ENCODE measurements around the gene DISC1. TPM values are rescaled to one million over a fixed set of nuclear protein-coding genes. Genes with fewer than 3 reads are reported as not detected.
"Not testable (repeated sequence)": the region's sequence is repeated elsewhere in the genome, so short reads cannot be mapped to it uniquely, and the experiment has no call there.

Gene DISC1
- total RNA-seq, 1 experiment from 2014 or later = 3.3 TPM

DNA sequence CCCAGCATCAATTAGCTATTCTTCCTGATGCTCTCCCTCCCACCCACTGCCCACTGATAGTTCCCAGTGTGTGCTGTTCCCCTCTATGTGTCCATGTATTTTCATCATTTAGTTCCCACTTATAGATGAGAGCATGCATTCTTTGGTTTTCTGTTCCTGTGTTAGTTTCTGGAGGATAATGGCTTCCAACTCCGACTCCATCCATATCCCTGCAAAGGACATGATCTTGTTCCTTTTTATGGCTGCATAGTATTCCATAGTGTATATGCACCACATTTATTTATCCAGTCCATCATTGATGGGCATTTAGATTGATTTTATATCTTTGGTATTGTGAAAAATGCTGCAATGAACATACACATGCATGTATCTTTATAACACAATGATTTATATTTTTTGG lies 30.2 kb downstream of the DISC1 start:
- Histone ChIP-seq H3K36me3 (no peaks in the 10 kb centered on the region), H3K27ac (no peak overlapping the region), H3K9me3 (replicated peaks) (no peaks in the 10 kb centered on the region; the same call in 1 of the 2 replicates), H3K4me1 (replicated peaks) (no peaks in the 10 kb centered on the region), H3K4me3 (no peak overlapping the region), H3K27me3 (replicated peaks) (no peaks in the 10 kb centered on the region)
- DNase-seq (ENCODE audit: low read depth in 1 of 2, low spot score in 2 of 2) = no peak

DNA sequence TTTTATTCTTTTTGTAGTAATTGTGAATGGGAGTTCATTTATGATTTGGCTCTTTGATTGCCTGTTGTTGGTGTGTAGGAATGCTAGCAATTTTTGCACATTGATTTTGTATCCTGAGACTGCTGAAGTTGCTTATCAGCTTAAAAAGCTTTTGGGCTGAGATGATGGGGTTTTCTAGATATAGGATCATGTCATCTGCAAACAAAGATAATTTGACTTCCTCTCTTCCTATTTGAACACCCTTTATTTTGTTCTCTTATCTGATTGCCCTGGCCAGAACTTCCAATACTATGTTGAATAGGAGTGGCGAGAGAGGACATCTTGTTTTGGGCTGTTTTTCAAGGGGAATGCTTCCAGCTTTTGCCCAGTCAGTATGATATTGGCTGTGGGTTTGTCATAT lies 31.6 kb downstream of the DISC1 start:
- H3K27me3 ChIP-seq (replicated peaks); H3K36me3 ChIP-seq; H3K27ac ChIP-seq; H3K9me3 ChIP-seq (replicated peaks); H3K4me3 ChIP-seq; H3K4me1 ChIP-seq (replicated peaks); DNase-seq (ENCODE audit: low read depth in 1 of 2, low spot score in 2 of 2): not testable (repeated sequence)

DNA sequence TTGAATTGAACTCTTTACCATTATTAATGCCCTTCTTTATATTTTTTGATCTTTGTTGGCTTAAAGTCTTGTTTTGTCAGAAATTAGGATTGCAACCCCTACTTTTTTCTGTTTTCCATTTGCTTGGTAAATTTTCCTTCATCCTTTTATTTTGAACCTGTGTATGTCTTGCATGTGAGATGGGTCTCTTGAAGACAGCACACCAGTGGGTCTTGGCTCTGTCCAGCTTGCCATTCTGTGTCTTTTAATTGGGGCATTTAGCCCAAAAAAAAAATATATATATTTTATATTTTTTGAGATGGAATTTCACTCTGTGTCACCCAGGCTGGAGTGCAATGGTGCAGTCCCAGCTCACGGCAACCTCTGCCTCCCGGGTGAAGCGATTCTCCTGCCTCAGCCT lies 33.6 kb downstream of the DISC1 start:
- Histone ChIP-seq H3K27ac (no peak overlapping the region), H3K36me3 (no peaks in the 10 kb centered on the region), H3K4me1 (replicated peaks) (no peaks in the 10 kb centered on the region), H3K9me3 (replicated peaks) (no peaks in the 10 kb centered on the region; the same call in 1 of the 2 replicates), H3K27me3 (replicated peaks) (no peaks in the 10 kb centered on the region), H3K4me3 (no peak overlapping the region)
- no peak for DNase-seq (ENCODE audit: low read depth in 1 of 2, low spot score in 2 of 2)

DNA sequence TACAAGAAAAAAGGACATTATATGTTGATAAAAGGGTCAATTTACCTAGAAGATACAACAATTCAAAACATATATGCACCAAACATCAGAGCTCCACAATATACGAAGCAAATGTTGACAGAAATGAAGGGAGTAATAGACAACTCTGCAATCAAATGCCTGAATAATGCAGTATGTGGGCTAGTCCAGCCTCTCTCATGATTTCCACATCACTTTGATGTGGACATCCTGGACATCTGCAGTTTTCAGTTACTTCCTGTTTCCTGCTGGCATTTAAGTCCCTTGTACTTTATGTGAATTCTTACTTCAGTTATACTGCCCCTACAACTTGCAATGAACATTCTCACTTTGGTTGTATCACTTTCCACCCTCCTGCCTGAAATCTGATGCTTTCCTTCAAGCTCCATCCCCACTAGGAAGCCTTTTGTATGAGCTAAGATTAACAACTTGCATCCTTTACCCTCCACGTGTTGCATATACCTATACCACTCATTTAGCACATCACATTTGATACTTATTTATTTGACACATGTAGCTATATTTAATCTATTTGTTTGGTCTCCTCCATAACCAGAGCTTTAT lies 36.7 kb downstream of the DISC1 start:
- H3K36me3 ChIP-seq = no peaks in the 10 kb centered on the region
- H3K27ac ChIP-seq = no peak overlapping the region
- no peaks in the 10 kb centered on the region for H3K27me3 ChIP-seq (replicated peaks)
- 0 out of 2 replicates have a peak, but pooled peaks cover 4% of the 10 kb centered on the region for H3K4me1 ChIP-seq (replicated peaks)
- no peak for DNase-seq (ENCODE audit: low read depth in 1 of 2, low spot score in 2 of 2)
- H3K4me3 ChIP-seq = no peak overlapping the region
- no peaks in the 10 kb centered on the region for H3K9me3 ChIP-seq (replicated peaks)

DNA sequence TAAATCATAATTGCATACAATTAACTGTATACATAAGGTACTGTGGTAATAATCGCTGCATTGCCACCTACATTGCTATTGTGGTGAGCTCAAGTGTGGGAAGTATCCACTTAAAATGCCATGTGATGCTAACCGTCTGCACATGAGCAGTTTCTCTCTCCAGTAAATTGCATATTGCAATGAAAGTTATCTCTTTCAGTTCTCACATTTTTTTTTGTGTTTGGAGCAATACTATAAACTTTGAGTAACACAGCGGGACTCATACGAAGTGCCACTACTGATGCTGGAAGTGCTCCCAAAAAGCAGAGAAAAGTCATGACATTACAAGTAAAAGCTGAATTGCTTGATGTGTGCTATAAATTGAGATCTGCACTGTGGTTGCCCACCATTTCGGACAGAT lies 38.5 kb downstream of the DISC1 start:
- Histone ChIP-seq H3K4me1 (replicated peaks) (0 out of 2 replicates have a peak, but pooled peaks cover 4% of the 10 kb centered on the region), H3K4me3 (no peak overlapping the region), H3K9me3 (replicated peaks) (no peaks in the 10 kb centered on the region), H3K27me3 (replicated peaks) (no peaks in the 10 kb centered on the region), H3K27ac (no peak overlapping the region), H3K36me3 (no peaks in the 10 kb centered on the region)
- DNase-seq (ENCODE audit: low read depth in 1 of 2, low spot score in 2 of 2) = no peak

DNA sequence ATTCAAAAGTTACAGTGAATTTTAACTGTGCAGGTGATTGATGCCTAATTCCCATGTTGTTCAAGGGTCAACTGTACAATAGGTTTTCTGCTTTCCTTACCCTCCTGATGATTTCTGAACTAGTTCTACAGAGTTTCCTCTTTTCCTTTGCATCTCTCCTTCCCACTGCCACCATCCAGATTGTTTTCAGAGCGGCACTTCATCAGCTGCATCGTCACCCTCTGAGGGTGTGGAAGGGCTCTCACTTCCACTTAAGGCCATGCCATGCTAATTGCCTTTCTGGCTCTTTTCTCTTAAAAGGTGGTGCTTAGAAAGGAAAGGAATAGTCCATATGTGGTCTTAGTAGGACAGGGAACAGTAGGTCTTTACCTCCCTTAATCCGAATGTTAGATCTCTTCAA lies 39.1 kb downstream of the DISC1 start:
- no peak for DNase-seq (ENCODE audit: low read depth in 1 of 2, low spot score in 2 of 2)
- H3K9me3 ChIP-seq (replicated peaks) = no peaks in the 10 kb centered on the region
- H3K27me3 ChIP-seq (replicated peaks) = no peaks in the 10 kb centered on the region
- H3K36me3 ChIP-seq = no peaks in the 10 kb centered on the region
- H3K4me3 ChIP-seq = no peak overlapping the region
- 0 out of 2 replicates have a peak, but pooled peaks cover 4% of the 10 kb centered on the region for H3K4me1 ChIP-seq (replicated peaks)
- H3K27ac ChIP-seq = no peak overlapping the region

DNA sequence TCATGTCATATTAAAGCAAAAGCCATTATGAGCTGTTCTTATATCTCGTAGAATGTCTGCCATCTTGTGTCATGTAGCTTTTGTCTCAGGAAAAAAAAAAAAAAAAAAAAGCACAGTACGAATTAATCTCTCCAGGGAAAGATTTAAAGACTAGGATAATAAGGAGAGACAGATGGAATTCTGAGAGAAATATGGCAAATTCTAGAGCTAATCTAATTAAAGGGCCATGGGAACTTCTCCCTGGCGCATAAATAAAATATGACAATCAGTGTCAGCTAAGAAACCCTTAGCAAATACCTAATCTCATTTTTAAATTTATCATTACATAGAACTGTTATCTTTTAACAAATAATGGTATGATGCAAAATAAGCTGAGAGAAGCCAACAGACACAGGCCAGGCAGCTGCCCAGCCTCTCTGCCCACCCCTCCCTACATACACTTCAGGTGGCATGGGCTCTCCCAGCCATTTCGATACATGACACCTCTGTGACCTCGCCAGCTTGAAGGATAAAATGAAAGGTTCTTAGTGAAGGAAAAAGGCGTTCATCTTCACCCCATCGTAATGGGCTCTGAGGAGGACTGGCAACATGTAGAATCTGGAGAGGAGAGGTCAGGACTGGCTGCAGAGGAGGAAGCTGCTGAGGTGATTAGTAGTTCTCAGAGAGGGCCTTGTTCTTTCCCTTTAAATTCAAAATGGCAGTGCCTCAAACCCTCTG lies 39.8 kb downstream of the DISC1 start:
- Histone ChIP-seq H3K36me3 (no peaks in the 10 kb centered on the region), H3K4me3 (no peak overlapping the region), H3K9me3 (replicated peaks) (no peaks in the 10 kb centered on the region), H3K27ac (no peak overlapping the region), H3K4me1 (replicated peaks) (0 out of 2 replicates have a peak, but pooled peaks cover 4% of the 10 kb centered on the region), H3K27me3 (replicated peaks) (no peaks in the 10 kb centered on the region)
- DNase-seq (ENCODE audit: low read depth in 1 of 2, low spot score in 2 of 2) = no peak

DNA sequence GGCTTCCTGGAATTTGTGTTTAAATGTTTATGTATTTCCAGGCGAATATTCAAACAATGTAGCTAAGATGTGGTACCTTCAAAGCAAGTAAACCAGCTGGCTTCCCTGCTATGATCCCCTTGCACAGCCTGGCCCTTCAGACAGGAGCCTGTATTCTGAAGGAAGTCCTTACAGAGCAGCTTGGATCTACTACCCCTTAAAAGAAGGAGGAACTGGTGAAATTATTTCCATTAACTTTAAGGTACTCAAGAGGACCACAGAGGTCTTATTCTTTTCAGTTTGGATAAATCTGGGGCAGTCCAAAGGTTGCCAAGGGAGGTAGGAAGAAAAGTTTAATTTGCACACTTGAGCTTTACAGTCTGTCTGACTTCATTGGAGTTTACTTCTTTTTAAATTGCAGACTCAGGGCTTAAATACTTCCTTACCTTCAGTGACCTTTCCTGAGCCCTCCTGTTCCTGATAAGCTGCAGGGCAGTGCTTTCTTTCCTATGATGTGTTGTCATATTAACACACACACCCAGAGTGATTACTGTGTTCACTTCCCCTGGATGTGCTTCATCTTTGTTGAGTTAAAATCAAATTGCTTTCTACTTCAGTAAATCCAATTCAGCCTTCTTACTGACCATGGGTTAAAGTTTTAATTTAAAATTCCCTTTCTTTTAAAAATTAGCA lies 40.5 kb downstream of the DISC1 start:
- Histone ChIP-seq H3K36me3 (no peaks in the 10 kb centered on the region), H3K27me3 (replicated peaks) (no peaks in the 10 kb centered on the region), H3K27ac (no peak overlapping the region), H3K9me3 (replicated peaks) (no peaks in the 10 kb centered on the region), H3K4me1 (replicated peaks) (0 out of 2 replicates have a peak, but pooled peaks cover 4% of the 10 kb centered on the region), H3K4me3 (no peak overlapping the region)
- DNase-seq (ENCODE audit: low read depth in 1 of 2, low spot score in 2 of 2) = no peak

DNA sequence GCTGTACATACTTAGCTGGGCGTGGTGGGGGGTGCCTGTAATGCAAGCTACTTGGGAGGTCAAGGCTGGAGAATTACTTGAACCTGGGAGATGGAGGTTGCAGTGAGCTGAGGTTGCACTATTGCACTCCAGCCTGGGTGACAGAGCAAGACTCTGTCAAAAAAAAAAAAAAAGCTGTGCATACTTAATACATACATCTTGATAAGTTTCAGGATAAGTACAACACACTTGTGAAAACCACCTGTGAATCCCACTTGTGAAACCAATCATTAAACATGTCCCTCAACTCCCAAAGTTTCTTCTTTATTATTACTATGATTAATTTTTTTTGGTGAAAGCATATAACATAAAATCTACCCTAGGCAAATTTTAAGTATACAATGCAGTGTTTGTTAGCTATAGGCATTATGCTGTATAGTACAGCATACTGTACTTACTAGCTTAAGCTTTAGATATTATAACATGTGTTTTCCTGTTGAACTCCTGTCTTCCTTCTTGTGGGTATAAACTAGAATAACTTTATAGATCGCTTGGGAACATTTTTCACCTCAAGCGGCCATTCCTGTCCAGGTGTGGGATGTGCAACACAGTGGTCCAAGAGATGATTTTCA lies 41.4 kb downstream of the DISC1 start:
- H3K36me3 ChIP-seq = no peaks in the 10 kb centered on the region
- no peak overlapping the region for H3K4me3 ChIP-seq
- no peak for DNase-seq (ENCODE audit: low read depth in 1 of 2, low spot score in 2 of 2)
- H3K27me3 ChIP-seq (replicated peaks) = no peaks in the 10 kb centered on the region
- H3K27ac ChIP-seq = no peak overlapping the region
- H3K4me1 ChIP-seq (replicated peaks) = 0 out of 2 replicates have a peak, but pooled peaks cover 4% of the 10 kb centered on the region
- no peaks in the 10 kb centered on the region for H3K9me3 ChIP-seq (replicated peaks)

DNA sequence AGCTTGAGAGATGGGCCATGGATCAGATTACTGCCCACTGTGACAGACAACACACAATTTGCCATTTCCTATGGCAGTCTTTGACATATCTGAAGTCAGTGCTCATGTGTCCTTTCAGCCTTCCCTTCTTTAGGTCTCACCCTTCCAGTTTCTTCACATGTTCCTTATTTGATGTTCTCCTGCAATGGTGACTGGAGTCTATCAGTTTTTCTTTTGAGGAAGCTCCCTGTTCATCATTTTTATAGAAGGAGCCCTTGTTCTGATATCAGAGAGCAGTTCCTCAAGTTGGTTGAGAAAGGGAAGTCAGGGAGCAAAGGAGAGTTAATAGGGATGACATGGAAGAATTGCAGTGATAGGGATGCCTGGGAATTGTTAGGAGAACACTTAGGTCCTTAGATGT lies 42.2 kb downstream of the DISC1 start:
- DNase-seq (ENCODE audit: low read depth in 1 of 2, low spot score in 2 of 2) = no peak
- Histone ChIP-seq H3K4me3 (no peak overlapping the region), H3K27me3 (replicated peaks) (no peaks in the 10 kb centered on the region)

DNA sequence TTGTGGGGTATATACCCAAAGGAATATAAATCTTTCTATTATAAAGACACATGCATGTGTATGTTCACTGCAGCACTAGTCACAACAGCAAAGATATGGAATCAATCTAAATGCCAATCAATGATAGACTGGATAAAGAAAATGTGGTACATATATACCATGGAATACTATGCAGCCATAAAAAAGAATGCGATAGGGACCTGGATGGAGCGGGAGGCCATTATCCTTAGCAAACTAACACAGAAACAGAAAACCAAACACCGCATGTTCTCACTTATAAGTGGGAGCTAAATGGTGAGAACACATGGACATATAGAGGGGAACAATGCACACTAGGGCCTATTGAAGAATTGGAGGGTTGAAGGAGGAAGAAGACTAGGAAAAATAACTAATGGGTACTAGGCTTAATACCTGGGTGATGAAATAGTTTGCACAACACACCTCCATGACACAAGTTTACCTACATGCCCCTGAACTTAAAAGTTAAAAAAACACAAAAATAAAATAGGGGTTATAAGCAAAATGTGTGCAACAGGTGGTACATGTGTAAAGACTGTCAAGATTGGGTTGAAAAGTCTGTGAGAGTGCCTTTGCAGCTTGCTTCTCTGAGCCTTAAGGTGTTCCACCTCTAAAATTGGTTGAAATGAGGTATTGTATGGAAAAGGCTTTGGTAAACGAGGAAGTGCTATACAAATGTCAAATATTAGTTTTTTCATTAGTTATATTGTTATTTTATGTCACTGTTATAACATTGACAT lies 43.5 kb downstream of the DISC1 start:
- H3K4me1 ChIP-seq (replicated peaks); H3K27ac ChIP-seq; H3K4me3 ChIP-seq; H3K36me3 ChIP-seq; H3K27me3 ChIP-seq (replicated peaks); H3K9me3 ChIP-seq (replicated peaks); DNase-seq (ENCODE audit: low read depth in 1 of 2, low spot score in 2 of 2): not testable (repeated sequence)

More for the DNA sequence above, 42.2 kb downstream of the DISC1 start:
- Histone ChIP-seq H3K36me3 (no peaks in the 10 kb centered on the region), H3K4me1 (replicated peaks) (0 out of 2 replicates have a peak, but pooled peaks cover 4% of the 10 kb centered on the region), H3K27ac (no peak overlapping the region), H3K9me3 (replicated peaks) (no peaks in the 10 kb centered on the region)

DNA sequence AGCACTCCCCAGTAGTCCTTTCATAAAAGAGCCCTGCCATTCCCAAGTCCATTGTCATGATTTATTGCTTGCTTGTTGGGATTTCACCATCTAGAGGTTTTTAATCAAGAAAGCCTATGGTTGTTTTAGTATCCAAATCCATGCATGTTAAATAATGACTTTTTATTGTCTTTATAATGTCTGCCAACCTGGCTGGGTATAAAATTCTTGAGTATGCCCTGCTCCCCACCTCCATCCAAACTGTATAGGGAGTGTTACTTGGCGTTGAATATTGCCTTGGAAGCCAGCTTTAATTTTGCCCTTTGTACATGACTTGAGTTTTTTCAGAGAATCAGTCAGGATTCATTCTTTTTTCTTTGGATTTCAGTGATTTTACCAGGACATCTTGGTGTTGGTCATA lies 44.2 kb downstream of the DISC1 start:
- H3K36me3 ChIP-seq = no peaks in the 10 kb centered on the region
- DNase-seq (ENCODE audit: low read depth in 1 of 2, low spot score in 2 of 2) = no peak
- no peak overlapping the region for H3K4me3 ChIP-seq
- H3K27me3 ChIP-seq (replicated peaks) = no peaks in the 10 kb centered on the region
- 0 out of 2 replicates have a peak, but pooled peaks cover 4% of the 10 kb centered on the region for H3K4me1 ChIP-seq (replicated peaks)
- H3K9me3 ChIP-seq (replicated peaks) = no peaks in the 10 kb centered on the region
- no peak overlapping the region for H3K27ac ChIP-seq

DNA sequence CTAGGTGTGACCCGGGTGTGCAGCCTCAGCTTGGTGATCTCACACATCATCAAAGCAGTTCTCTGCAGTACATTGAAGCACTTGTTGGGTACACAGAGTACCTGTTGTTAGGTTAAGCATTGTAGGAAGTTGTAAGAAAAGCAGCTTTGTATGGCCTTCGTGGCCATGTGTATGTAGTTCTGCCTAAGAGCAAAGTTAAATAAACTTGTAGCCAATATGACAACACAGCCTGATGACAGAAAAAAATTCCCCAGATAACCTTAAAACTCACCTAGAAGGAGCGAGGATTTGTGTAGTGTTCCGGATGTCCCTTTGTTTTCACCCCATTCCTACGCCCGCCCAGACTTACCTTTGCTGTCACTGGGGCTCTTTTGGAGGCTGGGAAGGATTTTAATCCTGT lies 48.0 kb downstream of the DISC1 start:
- no peak overlapping the region for H3K27ac ChIP-seq
- H3K36me3 ChIP-seq = no peaks in the 10 kb centered on the region
- no peak overlapping the region for H3K4me3 ChIP-seq
- H3K9me3 ChIP-seq (replicated peaks) = no peaks in the 10 kb centered on the region
- no peaks in the 10 kb centered on the region for H3K27me3 ChIP-seq (replicated peaks)
- DNase-seq (ENCODE audit: low read depth in 1 of 2, low spot score in 2 of 2) = no peak
- H3K4me1 ChIP-seq (replicated peaks) = peaks cover 20% of the 10 kb centered on the region
